ENCODE results near the gene FHL2.

FHL2 gene

DNA sequence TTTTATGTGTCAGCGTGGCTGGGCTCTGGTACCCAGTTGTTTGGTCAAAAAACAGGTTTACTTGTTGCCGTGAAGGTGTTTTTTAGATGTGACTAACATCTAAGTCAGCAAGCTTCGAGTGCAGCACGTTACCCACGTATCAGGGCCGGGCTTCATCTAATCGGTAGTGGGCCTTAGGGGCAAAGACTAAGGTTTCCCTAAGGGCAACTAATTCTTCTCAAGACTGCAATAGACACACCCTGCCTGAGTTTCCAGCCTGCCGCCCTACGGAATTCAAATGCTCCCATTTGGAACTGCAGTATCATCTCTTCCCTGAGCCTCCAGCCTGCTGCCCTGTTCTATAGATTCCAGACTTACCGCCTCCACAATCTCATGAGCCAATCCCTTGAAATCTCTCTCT lies 27.7 kb downstream of the FHL2 start:
- H3K36me3 Mint-ChIP-seq (ENCODE audit: low read depth) = peaks cover 44% of the 10 kb centered on the region
- H3K27me3 Mint-ChIP-seq (ENCODE audit: low read depth) = peaks cover 6% of the 10 kb centered on the region
- no peaks in the 10 kb centered on the region for H3K9me3 Mint-ChIP-seq
- peak overlapping the region in 2 of 3 experiments; percentile 0 to 25 for H3K27ac Mint-ChIP-seq
- TF ChIP-seq, protein P1, sequence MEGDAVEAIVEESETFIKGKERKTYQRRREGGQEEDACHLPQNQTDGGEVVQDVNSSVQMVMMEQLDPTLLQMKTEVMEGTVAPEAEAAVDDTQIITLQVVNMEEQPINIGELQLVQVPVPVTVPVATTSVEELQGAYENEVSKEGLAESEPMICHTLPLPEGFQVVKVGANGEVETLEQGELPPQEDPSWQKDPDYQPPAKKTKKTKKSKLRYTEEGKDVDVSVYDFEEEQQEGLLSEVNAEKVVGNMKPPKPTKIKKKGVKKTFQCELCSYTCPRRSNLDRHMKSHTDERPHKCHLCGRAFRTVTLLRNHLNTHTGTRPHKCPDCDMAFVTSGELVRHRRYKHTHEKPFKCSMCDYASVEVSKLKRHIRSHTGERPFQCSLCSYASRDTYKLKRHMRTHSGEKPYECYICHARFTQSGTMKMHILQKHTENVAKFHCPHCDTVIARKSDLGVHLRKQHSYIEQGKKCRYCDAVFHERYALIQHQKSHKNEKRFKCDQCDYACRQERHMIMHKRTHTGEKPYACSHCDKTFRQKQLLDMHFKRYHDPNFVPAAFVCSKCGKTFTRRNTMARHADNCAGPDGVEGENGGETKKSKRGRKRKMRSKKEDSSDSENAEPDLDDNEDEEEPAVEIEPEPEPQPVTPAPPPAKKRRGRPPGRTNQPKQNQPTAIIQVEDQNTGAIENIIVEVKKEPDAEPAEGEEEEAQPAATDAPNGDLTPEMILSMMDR (IDR thresholded peaks at IDR 0.05; ENCODE audit: unreplicated experiment in 3 of 3) = no peak
- no peak overlapping the region for H3K4me3 Mint-ChIP-seq
- H3K4me1 Mint-ChIP-seq = peaks cover 50% of the 10 kb centered on the region

DNA sequence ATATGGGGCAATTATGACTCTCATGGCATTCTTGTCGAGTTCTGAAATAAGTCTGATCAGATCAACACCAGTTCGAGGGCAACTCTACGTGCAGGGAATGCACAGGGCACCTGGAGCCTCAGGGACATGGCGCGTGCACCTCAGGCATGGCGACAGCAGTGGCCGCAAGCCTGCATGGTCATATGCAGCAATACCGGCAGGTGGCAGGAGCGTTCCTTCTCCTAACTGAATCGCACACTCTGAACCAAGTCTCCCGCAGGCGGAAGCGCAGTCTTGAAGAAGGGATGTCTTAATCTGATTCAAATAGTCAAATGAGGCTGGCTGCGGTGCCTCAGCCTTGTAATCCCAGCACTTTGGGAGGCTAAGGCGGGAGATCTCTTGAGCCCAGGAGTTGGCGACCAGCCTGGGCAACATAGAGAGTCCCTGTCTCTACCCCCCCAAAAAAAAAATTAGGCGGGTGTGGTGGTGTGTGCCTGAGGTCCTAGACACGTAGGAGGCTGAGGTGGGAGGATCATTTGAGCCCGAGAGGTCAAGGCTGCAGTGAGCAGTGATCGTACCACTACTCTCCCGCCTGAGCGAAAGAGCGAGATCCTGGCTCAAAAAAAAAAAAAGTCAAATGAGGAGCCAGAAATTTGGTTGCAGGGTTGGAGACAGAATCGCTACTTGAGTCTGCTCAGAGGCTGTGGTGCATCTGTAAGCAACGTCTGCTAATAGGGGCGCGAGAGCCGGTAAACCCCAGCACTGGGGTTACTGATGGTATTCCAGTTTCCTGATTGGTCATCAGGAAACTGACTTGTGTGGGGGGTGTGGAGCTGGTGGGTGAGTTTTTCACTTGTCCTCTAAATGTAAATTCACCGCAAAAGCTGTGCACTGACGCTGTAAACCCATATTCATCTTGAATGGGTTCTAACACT lies 28.8 kb downstream of the FHL2 start:
- Mint-ChIP-seq H3K9me3 (no peaks in the 10 kb centered on the region), H3K36me3 (ENCODE audit: low read depth) (peaks cover 48% of the 10 kb centered on the region), H3K4me3 (no peak overlapping the region), H3K27me3 (ENCODE audit: low read depth) (peaks cover 6% of the 10 kb centered on the region), H3K27ac (peak overlapping the region in 2 of 3 experiments; percentile 17 to 20), H3K4me1 (peaks cover 44% of the 10 kb centered on the region)
- TF ChIP-seq, protein P1 (IDR thresholded peaks at IDR 0.05; ENCODE audit: unreplicated experiment in 3 of 3) = peak; percentile 89 to 95 (median 90)

DNA sequence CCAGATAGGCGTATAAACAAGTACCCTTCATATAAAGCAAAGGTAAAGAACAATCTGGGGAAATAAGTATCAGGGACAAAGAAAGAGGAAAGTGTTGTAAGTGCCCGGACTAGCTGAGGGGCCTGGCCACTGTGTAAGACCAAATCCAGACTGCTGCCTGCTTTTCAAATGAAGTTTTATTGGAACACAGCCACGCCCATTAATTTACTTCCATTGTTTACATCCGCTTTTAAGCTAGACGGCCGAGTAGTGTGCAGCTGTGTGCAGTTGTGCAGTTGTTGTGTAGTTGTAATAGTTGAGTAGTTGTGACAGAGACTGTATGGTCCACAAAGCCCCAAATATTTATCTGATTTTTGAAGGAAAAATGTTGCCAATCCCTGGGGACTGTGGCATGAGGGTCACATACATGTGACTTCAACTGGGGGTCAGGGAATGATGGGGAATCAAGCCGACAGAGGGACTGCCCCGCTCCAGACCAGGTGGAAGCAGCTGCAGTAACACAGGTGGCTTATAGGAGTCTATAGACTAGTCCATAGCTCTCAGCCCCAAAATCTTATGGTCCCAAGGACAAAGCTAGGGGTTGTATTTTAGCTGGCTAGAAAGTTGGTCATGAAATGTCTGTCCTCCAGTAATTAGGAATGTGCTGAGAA lies 30.0 kb downstream of the FHL2 start:
- Mint-ChIP-seq H3K9me3 (no peaks in the 10 kb centered on the region), H3K36me3 (ENCODE audit: low read depth) (peaks cover 40% of the 10 kb centered on the region), H3K27ac (no peak overlapping the region), H3K27me3 (ENCODE audit: low read depth) (peaks cover 6% of the 10 kb centered on the region), H3K4me3 (no peak overlapping the region), H3K4me1 (peaks cover 33% of the 10 kb centered on the region)
- TF ChIP-seq, protein P1 (IDR thresholded peaks at IDR 0.05; ENCODE audit: unreplicated experiment in 3 of 3) = no peak

DNA sequence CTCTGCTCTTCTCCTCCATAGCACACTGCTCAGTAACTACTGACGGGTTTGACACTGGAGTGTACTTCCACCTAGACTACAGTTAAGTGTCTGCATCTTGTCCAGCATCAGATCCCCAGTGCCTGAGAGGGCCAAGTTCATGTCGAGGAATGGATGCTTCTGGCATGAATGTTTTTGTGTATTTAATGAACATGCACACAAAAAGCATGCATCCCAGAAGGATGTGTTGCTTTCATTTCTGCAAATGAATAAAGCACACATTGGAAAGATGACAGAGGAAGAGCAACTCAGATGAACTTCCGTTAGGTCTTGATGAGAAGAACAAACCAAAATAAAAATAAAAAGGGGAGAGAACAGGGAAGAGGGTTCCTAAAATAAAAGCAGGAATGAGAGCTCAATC lies 33.6 kb downstream of the FHL2 start:
- peaks cover 7% of the 10 kb centered on the region for H3K4me1 Mint-ChIP-seq
- H3K36me3 Mint-ChIP-seq (ENCODE audit: low read depth) = peaks cover 51% of the 10 kb centered on the region
- TF ChIP-seq, protein P1 (IDR thresholded peaks at IDR 0.05; ENCODE audit: unreplicated experiment in 3 of 3) = no peak
- H3K27ac Mint-ChIP-seq = no peak overlapping the region
- peaks cover 6% of the 10 kb centered on the region for H3K27me3 Mint-ChIP-seq (ENCODE audit: low read depth)
- no peaks in the 10 kb centered on the region for H3K9me3 Mint-ChIP-seq
- no peak overlapping the region for H3K4me3 Mint-ChIP-seq

DNA sequence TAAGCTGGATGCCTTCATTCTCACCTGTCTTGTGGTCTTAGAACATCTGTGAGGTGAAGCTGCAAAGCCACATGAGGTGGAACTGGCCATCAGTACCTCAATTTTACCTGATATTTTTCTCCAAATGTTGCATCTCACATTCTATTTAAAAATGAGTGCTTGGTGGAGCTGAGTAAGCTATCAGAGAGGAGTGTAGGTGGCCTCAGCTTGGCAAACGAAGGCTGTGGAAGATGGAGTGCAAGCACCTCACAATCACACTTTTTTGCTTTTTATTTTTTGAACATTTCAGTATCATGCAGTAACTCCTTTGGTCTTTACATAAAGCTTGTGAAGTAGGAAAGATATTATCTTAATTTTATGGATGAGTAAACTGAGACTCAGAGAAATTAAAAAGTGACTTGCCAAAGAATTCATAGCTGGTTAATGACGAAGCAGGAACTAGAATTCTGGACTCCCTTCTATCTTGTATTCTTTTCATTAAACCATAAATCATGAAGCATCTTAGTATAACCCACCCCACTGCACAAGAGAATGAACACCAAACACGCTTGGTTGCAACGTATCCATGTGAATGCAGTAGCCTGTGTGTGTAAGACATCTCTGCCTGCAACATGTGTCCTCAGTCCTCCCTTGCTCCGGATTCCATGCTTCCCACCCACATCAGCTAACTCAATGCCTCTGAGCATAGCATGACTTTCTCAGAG lies 34.3 kb downstream of the FHL2 start:
- H3K27me3 Mint-ChIP-seq (ENCODE audit: low read depth) = peaks cover under 1% of the 10 kb centered on the region
- H3K9me3 Mint-ChIP-seq = no peaks in the 10 kb centered on the region
- no peak overlapping the region for H3K27ac Mint-ChIP-seq
- peaks cover 49% of the 10 kb centered on the region for H3K36me3 Mint-ChIP-seq (ENCODE audit: low read depth)
- TF ChIP-seq, protein P1 (IDR thresholded peaks at IDR 0.05; ENCODE audit: unreplicated experiment in 3 of 3) = no peak
- H3K4me1 Mint-ChIP-seq = peaks cover 4% of the 10 kb centered on the region
- no peak overlapping the region for H3K4me3 Mint-ChIP-seq
